ENCODE results near the gene DNM2.
"Not testable (repeated sequence)": the region's sequence is repeated elsewhere in the genome, so short reads cannot be mapped to it uniquely, and the experiment has no call there.

The DNM2 gene

GRCh38 chr19:10818301-10819123 lies 100.6 kb downstream of the DNM2 start:
- DNase-seq: no peak

- no peak for DNase-seq
Observed at GRCh38 chr19:10819124-10820060, 101.5 kb downstream of the DNM2 start.

DNA sequence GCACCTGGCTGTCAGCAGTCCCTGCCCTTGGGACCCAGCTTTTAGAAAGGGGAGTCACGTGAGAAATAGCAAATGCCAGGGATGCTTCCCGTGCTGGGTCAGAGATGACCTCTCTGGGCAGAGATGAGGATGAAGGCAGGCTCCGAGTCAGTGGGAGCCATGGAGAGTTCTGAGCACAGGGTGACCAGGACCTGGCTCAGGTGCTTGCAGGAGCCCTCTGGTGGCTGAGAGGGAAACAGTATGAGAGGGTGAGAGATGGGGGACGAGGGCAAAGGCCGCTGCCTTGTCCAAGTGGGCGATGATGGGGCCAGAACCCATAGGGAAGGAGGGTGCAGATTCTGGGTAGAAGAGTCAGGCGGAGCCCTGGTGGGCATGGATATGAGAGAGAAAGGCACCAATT lies 102.3 kb downstream of the DNM2 start:
- no peak for DNase-seq

DNA sequence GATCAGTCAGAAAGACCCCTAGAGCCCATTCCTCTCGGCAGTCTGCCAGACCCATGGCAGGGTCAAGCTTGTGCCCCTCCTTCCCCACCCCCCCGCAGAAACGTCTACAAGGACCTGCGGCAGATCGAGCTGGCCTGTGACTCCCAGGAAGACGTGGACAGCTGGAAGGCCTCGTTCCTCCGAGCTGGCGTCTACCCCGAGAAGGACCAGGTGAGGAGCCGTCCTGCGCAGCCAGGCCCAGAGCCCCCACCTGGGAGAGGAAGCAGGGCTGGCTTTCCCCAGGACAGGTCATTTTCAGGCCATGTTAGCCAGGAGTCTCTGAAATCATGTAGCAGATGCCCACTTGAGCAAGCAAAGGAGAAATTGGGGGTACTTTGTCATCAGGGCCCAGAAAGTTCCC lies 105.8 kb downstream of the DNM2 start:
- no peak for DNase-seq

DNA sequence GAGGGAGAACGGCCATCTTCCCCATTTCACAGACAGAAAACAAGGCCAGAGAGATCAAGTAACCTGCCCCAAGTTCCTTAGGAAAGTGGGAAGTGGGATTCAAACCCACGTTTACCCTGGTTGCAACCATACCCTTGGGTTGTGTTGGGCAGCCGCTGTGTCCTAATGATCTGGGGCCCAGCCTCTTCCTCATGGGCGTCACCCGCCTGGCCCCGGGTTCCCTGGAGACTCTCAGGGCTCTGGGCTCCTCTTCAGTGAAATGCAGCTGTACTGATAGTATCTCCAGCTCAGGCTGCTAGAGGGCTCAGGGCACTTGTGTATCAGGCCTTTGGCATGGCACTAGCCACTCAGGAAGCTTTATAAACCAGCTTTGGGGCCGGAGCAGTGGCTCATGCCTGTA lies 108.4 kb downstream of the DNM2 start:
- no peak for DNase-seq

GRCh38 chr19:10826846-10827245 lies 109.0 kb downstream of the DNM2 start:
- no peak for DNase-seq

GRCh38 chr19:10828981-10829821 lies 111.3 kb downstream of the DNM2 start:
- no peak for DNase-seq

DNA sequence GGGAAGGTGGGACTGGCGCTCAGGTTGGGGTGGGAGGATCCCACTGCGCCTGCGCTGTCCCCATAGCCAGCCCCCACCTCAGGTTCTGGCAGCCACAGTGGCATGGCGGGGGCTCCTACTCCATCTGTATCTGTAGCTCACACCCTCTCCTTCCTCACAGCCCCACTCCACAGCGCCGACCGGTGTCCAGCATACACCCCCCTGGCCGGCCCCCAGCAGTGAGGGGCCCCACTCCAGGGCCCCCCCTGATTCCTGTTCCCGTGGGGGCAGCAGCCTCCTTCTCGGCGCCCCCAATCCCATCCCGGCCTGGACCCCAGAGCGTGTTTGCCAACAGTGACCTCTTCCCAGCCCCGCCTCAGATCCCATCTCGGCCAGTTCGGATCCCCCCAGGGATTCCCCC lies 112.1 kb downstream of the DNM2 start:
- DNase-seq: no peak

DNA sequence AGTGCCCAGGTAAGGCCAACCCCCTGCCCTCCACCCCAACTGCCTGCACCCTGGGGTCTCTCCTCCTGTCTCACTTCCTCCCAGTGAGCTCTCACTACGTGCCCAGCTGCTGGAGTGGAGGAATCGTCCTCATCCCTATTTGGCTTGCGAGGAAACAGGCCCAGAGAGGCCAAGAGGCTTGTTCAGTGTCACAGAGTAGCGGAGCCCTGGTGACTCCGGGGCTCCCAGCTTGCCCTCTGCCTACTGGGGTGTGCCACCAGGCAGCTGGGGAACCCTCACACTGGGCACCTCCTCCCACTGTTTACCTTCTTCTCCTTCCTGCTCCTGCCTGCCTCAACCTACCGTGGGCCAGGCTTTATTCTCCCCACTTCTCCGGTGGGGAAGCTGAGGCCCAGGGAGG lies 112.5 kb downstream of the DNM2 start:
- no peak for DNase-seq

GRCh38 chr19:10830931-10831779 lies 113.3 kb downstream of the DNM2 start:
- DNase-seq: no peak

DNA sequence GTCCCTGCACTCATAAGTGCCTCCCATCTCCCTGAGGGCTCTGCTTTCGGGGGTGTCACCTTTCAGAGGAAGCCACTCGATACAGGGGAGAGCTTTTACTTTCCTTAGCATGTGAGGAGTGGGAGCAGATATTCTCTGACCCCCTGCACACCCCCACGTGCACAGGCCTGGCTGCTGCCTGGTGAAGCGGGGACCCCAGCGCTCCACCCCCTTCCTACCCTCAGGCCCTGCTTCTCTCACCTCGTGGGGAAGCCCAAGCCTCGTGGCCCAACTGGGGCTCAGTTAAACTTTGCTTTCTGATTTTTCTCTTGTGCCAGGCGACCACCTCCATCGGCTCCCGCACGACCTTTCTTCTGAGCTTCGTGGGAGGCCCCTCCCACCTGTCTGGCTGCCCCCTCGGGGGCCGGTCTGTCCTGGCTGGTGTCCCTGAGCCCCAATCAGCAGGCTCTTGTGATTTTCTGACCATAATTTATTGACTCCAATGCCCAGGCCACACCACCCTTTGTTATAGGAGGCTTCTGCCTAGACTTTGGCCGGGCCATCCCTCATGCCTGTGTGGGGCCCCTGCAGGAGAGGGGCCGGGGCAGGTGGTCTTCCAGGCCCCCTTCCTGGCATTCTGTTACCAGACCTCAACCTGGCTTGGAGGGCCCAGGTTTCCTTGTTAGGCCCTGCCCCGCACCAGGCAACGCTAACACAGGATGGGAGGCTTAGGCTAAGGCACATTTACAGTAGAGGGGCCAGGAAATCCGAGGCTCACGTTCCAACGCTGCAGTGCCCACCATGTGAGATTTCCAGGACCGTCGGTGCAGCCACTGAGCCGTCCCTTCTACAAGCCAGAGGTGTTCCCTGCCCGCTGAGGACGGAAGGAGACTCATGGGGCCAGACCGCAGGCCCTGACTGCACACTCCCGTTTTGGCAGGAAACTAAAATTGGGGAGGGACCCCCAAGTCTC lies 114.4 kb downstream of the DNM2 start:
- no peak for DNase-seq

- no peak for DNase-seq
Observed at GRCh38 chr19:10832939-10833296, 115.0 kb downstream of the DNM2 start.

- DNase-seq: peak in 1 of 2 experiments; percentile 95
Observed at GRCh38 chr19:10835089-10835753, 117.3 kb downstream of the DNM2 start.

GRCh38 chr19:10835754-10836478 lies 118.0 kb downstream of the DNM2 start, which contains the start of gene TMED1:
TSS of gene TMED1 (minus strand) at chr19:10836212. CDS start at chr19:10836191, 21 bp downstream.
- peak; percentile 83 to 98 for DNase-seq

DNA sequence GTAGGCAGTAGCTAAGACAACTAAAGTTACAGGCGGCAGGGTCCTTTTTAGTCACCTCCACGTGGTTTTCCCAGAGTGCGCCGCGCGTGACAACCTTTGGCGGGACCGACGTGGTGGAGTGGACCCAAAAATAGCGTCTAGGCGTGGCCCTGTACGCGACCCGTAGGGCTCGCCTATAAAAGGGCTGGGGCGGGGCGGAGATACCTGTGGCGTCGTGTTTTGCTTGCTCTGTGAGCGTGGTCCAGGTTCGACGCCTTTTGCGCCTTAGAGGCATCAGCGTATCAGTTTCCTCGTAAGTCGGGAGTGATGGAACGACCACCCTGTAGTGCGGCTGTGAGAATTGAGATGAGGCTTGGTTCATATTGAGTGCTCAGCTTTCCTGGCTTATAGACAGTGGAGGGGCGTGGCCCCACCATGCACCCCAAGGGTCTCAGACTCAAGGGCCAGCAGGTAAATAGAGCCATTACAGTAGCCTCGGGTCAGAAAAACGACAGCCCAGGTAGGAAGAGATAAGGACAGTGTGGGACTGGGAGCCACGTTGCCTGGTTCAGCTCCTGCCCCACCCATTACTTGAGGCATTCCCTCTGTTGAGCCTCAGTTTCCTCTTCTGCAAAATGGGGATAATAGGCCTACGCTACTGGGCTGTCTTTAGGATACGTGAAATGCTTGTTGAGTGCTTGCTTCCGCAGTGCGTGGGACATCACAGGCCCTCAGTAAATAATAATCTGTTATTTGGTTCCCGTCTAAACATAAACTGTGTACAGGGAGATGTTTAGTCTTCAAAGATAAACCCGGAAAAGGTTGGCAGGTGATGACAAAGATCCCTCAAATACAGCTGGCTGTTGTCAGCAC lies 118.8 kb downstream of the DNM2 start:
- peak in 1 of 2 experiments; percentile 65 for DNase-seq

- DNase-seq: not testable (repeated sequence)
Observed at GRCh38 chr19:10837649-10838048, 119.8 kb downstream of the DNM2 start.

DNA sequence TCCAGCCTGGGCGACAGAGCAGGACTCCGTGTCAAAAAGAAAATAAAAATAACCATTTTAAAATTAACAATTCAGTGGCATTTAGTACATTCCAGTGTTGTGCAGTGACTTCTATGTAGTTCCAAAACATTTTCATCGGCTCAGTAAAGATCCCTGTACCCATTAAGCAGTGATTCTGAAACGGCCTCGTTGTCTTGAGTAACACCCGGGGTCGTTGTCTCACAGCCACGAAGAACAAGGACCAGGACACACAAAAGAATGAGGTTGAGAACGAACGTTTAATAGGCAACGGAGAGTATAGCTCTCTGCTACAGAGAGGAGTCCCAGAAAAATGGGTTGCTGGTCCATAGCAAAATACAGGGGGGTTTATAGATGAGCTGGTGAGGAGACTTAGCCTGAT lies 120.5 kb downstream of the DNM2 start:
- DNase-seq: no peak

All from NCI-H187 (cell line).